ENCODE measurements around the gene TTC9B. TPM values are rescaled to one million over a fixed set of nuclear protein-coding genes. Genes with fewer than 3 reads are reported as not detected.

Gene TTC9B
- total and polyA plus RNA-seq, 2 of the 8 experiments (the other 6 are each of a cell fraction or from before 2014, with no cell fraction given), result 0.26 TPM; not detected in 1

GRCh38 chr19:40221858-40222619 is 3.9 kb upstream of the TTC9B start (continued):
- TF ChIP-seq ATF2 (IDR thresholded peaks at IDR 0.05; ENCODE audit: low read length), result no peak
- no peak for TF ChIP-seq MAFK (IDR thresholded peaks at IDR 0.05; ENCODE audit: low read depth, low read length)
- no peak for TF ChIP-seq CREB1 (IDR thresholded peaks at IDR 0.05)
- TF ChIP-seq SP2 (IDR thresholded peaks at IDR 0.05; ENCODE audit: low read length), result peak; percentile 19; the same call in 1 of the 2 replicates
- peak; percentile 48 to 92 (median 84) for TF ChIP-seq CTCF (IDR thresholded peaks at IDR 0.05; ENCODE audit: control extremely low read depth in 1 of 3, insufficient read depth in 1 of 3, low read depth in 1 of 3, low read length in 3 of 3)
- peak; percentile 95 for TF ChIP-seq RFX5 (IDR thresholded peaks at IDR 0.05; ENCODE audit: borderline replicate concordance, low read depth, low read length)
- TF ChIP-seq ZNF274 (IDR thresholded peaks at IDR 0.05; ENCODE audit: borderline replicate concordance, extremely low read depth, low read length), result no peak

Measured in H1 (cell line).